H9 (cell line): Measurements from ENCODE around the gene C1QTNF1. TPM values are rescaled to one million over a fixed set of nuclear protein-coding genes. Genes with fewer than 3 reads are reported as not detected.

Experiments used
- DNase-seq: peaks from one replicate; pipeline ENCODE4 v3.0.0-alpha.2; 2017
- H2AFZ ChIP-seq: one replicate; pipeline ENCODE4 v1.6.1; 2013; ENCODE audit warnings: mild to moderate bottlenecking, low read length, control low read depth, moderate library complexity
- H2AK5ac ChIP-seq: 2 replicates; pipeline ENCODE4 v1.6.1; 2013; ENCODE audit warnings: low read length, control low read depth, mixed read lengths; ENCODE audit not compliant: insufficient read length
- H2BK120ac ChIP-seq: one replicate; pipeline ENCODE4 v1.6.1; 2013; ENCODE audit warnings: low read depth, mild to moderate bottlenecking, low read length, control low read depth, inconsistent platforms; ENCODE audit not compliant: poor library complexity, severe bottlenecking
- H2BK12ac ChIP-seq: 2 replicates; pipeline ENCODE4 v1.6.1; 2013; ENCODE audit warnings: low read length, control low read depth, mixed read lengths, low read depth; ENCODE audit not compliant: insufficient read length
- H2BK15ac ChIP-seq: 2 replicates; pipeline ENCODE4 v1.6.1; 2013; ENCODE audit warnings: low read depth, low read length, control low read depth
- H2BK20ac ChIP-seq: one replicate; pipeline ENCODE4 v1.6.1; 2013; ENCODE audit warnings: low read depth, mild to moderate bottlenecking, low read length, control low read depth, inconsistent platforms; ENCODE audit not compliant: poor library complexity, severe bottlenecking
- H2BK5ac ChIP-seq: 2 replicates; pipeline ENCODE4 v1.6.1; 2013; ENCODE audit warnings: low read length, control low read depth, mixed read lengths; ENCODE audit not compliant: insufficient read length
- H3K14ac ChIP-seq: 2 replicates; pipeline ENCODE4 v1.6.1; 2013; ENCODE audit warnings: low read length, control low read depth; ENCODE audit not compliant: insufficient read depth
- H3K18ac ChIP-seq: 2 replicates; pipeline ENCODE4 v1.6.1; 2013; ENCODE audit warnings: low read depth, mild to moderate bottlenecking, mixed read lengths, low read length, control low read depth; ENCODE audit not compliant: insufficient read length
- H3K23ac ChIP-seq: 2 replicates; pipeline ENCODE4 v1.6.1; 2013; ENCODE audit warnings: low read length, control low read depth, mixed read lengths, low read depth; ENCODE audit not compliant: insufficient read length
- H3K23me2 ChIP-seq: 2 replicates; pipeline ENCODE4 v1.6.1; 2013; ENCODE audit warnings: low read depth, mild to moderate bottlenecking, mixed read lengths, low read length, control low read depth; ENCODE audit not compliant: insufficient read length, poor library complexity, severe bottlenecking
- H3K27ac ChIP-seq: 2 replicates; pipeline ENCODE4 v1.5.1; 2013; ENCODE audit warnings: low read length, control low read depth, mixed read lengths, low read depth; ENCODE audit not compliant: insufficient read length
- H3K27me3 ChIP-seq: 2 replicates; pipeline ENCODE4 v1.6.1; 2013; ENCODE audit warnings: low read length, control low read depth, inconsistent platforms; ENCODE audit not compliant: insufficient read depth
- H3K4ac ChIP-seq: 2 replicates; pipeline ENCODE4 v1.6.1; 2013; ENCODE audit warnings: low read depth, mild to moderate bottlenecking, control low read depth, inconsistent platforms, low read length, moderate library complexity
- H3K4me1 ChIP-seq: 2 replicates; pipeline ENCODE4 v1.6.1; 2013; ENCODE audit warnings: low read length, control low read depth, inconsistent platforms; ENCODE audit not compliant: insufficient read depth
- H3K4me2 ChIP-seq: 2 replicates; pipeline ENCODE4 v1.6.1; 2013; ENCODE audit warnings: low read length, control low read depth, mixed read lengths; ENCODE audit not compliant: insufficient read length, insufficient read depth
- H3K56ac ChIP-seq: 2 replicates; pipeline ENCODE4 v1.6.1; 2013; ENCODE audit warnings: low read depth, mild to moderate bottlenecking, mixed read lengths, low read length, control low read depth; ENCODE audit not compliant: insufficient read length
- H3K79me1 ChIP-seq: 2 replicates; pipeline ENCODE4 v1.6.1; 2013; ENCODE audit warnings: low read depth, mild to moderate bottlenecking, moderate library complexity, low read length, control low read depth, inconsistent platforms; ENCODE audit not compliant: insufficient read depth, poor library complexity, severe bottlenecking
- H3K79me2 ChIP-seq: 2 replicates; pipeline ENCODE4 v1.6.1; 2013; ENCODE audit warnings: low read length, control low read depth, inconsistent platforms; ENCODE audit not compliant: insufficient read depth
- H3K9ac ChIP-seq: 2 replicates; pipeline ENCODE4 v1.6.1; 2013; ENCODE audit warnings: low read length, control low read depth, mixed read lengths; ENCODE audit not compliant: insufficient read length; ENCODE audit errors: extremely low read depth
- H3K9me3 ChIP-seq: one replicate; pipeline ENCODE4 v1.6.1; 2013; ENCODE audit warnings: low read depth, low read length, inconsistent platforms; ENCODE audit not compliant: control insufficient read depth
- H3T11ph ChIP-seq: one replicate; pipeline ENCODE4 v1.6.1; 2013; ENCODE audit warnings: mild to moderate bottlenecking, low read length, control low read depth, inconsistent platforms
- H4K20me1 ChIP-seq: one replicate; pipeline ENCODE4 v1.6.1; 2013; ENCODE audit not compliant: control insufficient read depth, insufficient read length, insufficient read depth
- H4K5ac ChIP-seq: 2 replicates; pipeline ENCODE4 v1.6.1; 2013; ENCODE audit warnings: low read depth, mild to moderate bottlenecking, mixed read lengths, low read length, control low read depth; ENCODE audit not compliant: insufficient read length
- H4K8ac ChIP-seq: replicated peaks from 2 replicates; pipeline ENCODE4 v1.6.1; 2013; ENCODE audit warnings: low read length, control low read depth, mixed read lengths, low read depth; ENCODE audit not compliant: insufficient read length
- H4K91ac ChIP-seq: 2 replicates; pipeline ENCODE4 v1.6.1; 2013; ENCODE audit warnings: low read depth, mild to moderate bottlenecking, moderate library complexity, mixed read lengths, low read length, control low read depth; ENCODE audit not compliant: insufficient read length
- H3K27ac Mint-ChIP-seq, 3 experiments: 2 replicates in 2 of 3; 3 replicates in 1 of 3; pipeline ENCODE4 v1.8.0; 2020 to 2021; ENCODE audit warnings: mixed read lengths in 3 of 3, mild to moderate bottlenecking in 1 of 3, moderate library complexity in 1 of 3
- H3K27me3 Mint-ChIP-seq: 2 replicates; pipeline ENCODE4 v1.8.0; 2021; ENCODE audit warnings: low read depth, mild to moderate bottlenecking, moderate library complexity, mixed read lengths
- H3K36me3 Mint-ChIP-seq, 3 experiments: 2 replicates in 2 of 3; 3 replicates in 1 of 3; pipeline ENCODE4 v1.8.0; 2020 to 2021; ENCODE audit warnings: low read depth in 3 of 3, mixed read lengths in 3 of 3; ENCODE audit not compliant: insufficient read depth in 1 of 3
- H3K4me1 Mint-ChIP-seq, 2 experiments: 2 replicates each; pipeline ENCODE4 v1.8.0; 2020; ENCODE audit warnings: mixed read lengths in 2 of 2
- H3K4me3 Mint-ChIP-seq, 2 experiments: 2 replicates in 1 of 2; 3 replicates in 1 of 2; pipeline ENCODE4 v1.8.0; 2020 to 2021; ENCODE audit warnings: mild to moderate bottlenecking in 2 of 2, mixed read lengths in 2 of 2, moderate library complexity in 1 of 2
- H3K9me3 Mint-ChIP-seq, 2 experiments: 2 replicates in 1 of 2; 3 replicates in 1 of 2; pipeline ENCODE4 v1.8.0; 2020; ENCODE audit warnings: mild to moderate bottlenecking in 2 of 2, mixed read lengths in 2 of 2, moderate library complexity in 1 of 2
- CTCF ChIP-seq: fragments of 200-600 bp; sonication (generic); conservative IDR thresholded peaks from 3 replicates; pipeline ENCODE4 v1.8.0; 2021; ENCODE audit warnings: antibody characterized with exemption, mild to moderate bottlenecking
- WGBS: extraction: QIAGEN DNeasy Blood & Tissue Kit; methylation state at CpG from one replicate; pipeline ENCODE4 v1.1.7; 2013; ENCODE audit warnings: missing lambda C conversion rate, low lambda C conversion rate, mixed read lengths; ENCODE audit not compliant: insufficient read length; ENCODE audit errors: extremely low coverage; 5-methylcytosine and 5-hydroxymethylcytosine counted together
- total RNA-seq: library from RNA; stranded (reverse); gene quantifications from 2 replicates; pipeline ENCODE4 v1.2.1, GENCODE V29; 2021

C1QTNF1 gene
- total RNA-seq, 1 experiment from 2014 or later: 0.96 TPM

- H3T11ph ChIP-seq: no peak overlapping the region
- no peaks in the 10 kb centered on the region for H3K79me1 ChIP-seq
- H3K36me3 Mint-ChIP-seq: no peaks in the 10 kb centered on the region
- H3K14ac ChIP-seq: no peak overlapping the region
- H4K8ac ChIP-seq: no peak overlapping the region
- H2BK5ac ChIP-seq: no peak overlapping the region
- no peaks in the 10 kb centered on the region for H3K79me2 ChIP-seq
- no peak overlapping the region for H2BK20ac ChIP-seq
- no peaks in the 10 kb centered on the region for H3K27me3 ChIP-seq
- no peak overlapping the region for H3K27ac ChIP-seq
- no peaks in the 10 kb centered on the region for H3K9me3 ChIP-seq
- no peak overlapping the region for H3K4me2 ChIP-seq
- H3K4me1 Mint-ChIP-seq: peaks cover 3 to 8% of the 10 kb centered on the region in 2 experiments; a peak in 2 of 4 replicates
- H2BK120ac ChIP-seq: no peak overlapping the region
- H2AK5ac ChIP-seq: no peak overlapping the region
- no peak overlapping the region for H4K91ac ChIP-seq
- TF ChIP-seq CTCF: no peak
- no peak overlapping the region for H3K27ac Mint-ChIP-seq
- H2AFZ ChIP-seq: no peak overlapping the region
- H3K27me3 Mint-ChIP-seq: peaks cover 78% of the 10 kb centered on the region
- no peak overlapping the region for H3K9ac ChIP-seq
- no peaks in the 10 kb centered on the region for H4K20me1 ChIP-seq
- no peak overlapping the region for H3K4ac ChIP-seq
- DNase-seq: no peak
- H2BK15ac ChIP-seq: no peak overlapping the region
- H3K23ac ChIP-seq: no peak overlapping the region
- no CpG with 5 or more reads among the region's 6 CpGs for WGBS
- no peaks in the 10 kb centered on the region for H3K9me3 Mint-ChIP-seq
- H3K56ac ChIP-seq: no peak overlapping the region
- no peaks in the 10 kb centered on the region for H3K4me1 ChIP-seq
- no peak overlapping the region for H4K5ac ChIP-seq
- no peak overlapping the region for H3K4me3 Mint-ChIP-seq
- no peak overlapping the region for H2BK12ac ChIP-seq
- H3K23me2 ChIP-seq: peaks cover 3% of the 10 kb centered on the region
- no peak overlapping the region for H3K18ac ChIP-seq
Observed at GRCh38 chr17:79035686-79036085, 11.7 kb downstream of the C1QTNF1 start.
